GM12875 (cell line): ENCODE measurements around the gene ABCG5.

Source experiments
- H3K4me3 ChIP-seq: one replicate; pipeline ENCODE4 v1.5.1; 2011; ENCODE audit warnings: low read depth, low read length, control low read depth
- CTCF ChIP-seq: IDR thresholded peaks from 2 replicates; pipeline ENCODE4 v1.5.1; 2011; ENCODE audit warnings: low read depth, mild to moderate bottlenecking, control low read depth, inconsistent platforms, low read length, moderate library complexity, borderline replicate concordance; ENCODE audit not compliant: insufficient read depth

The ABCG5 gene

GRCh38 chr2:43852196-43852730 is 13.6 kb upstream of the ABCG5 start:
- no peak for TF ChIP-seq CTCF
- H3K4me3 ChIP-seq = no peak overlapping the region

GRCh38 chr2:43851011-43851980 is 12.7 kb upstream of the ABCG5 start:
- no peak for TF ChIP-seq CTCF
- H3K4me3 ChIP-seq = no peak overlapping the region

GRCh38 chr2:43848214-43848613 is 9.6 kb upstream of the ABCG5 start:
- no peak for TF ChIP-seq CTCF
- H3K4me3 ChIP-seq = no peak overlapping the region

DNA sequence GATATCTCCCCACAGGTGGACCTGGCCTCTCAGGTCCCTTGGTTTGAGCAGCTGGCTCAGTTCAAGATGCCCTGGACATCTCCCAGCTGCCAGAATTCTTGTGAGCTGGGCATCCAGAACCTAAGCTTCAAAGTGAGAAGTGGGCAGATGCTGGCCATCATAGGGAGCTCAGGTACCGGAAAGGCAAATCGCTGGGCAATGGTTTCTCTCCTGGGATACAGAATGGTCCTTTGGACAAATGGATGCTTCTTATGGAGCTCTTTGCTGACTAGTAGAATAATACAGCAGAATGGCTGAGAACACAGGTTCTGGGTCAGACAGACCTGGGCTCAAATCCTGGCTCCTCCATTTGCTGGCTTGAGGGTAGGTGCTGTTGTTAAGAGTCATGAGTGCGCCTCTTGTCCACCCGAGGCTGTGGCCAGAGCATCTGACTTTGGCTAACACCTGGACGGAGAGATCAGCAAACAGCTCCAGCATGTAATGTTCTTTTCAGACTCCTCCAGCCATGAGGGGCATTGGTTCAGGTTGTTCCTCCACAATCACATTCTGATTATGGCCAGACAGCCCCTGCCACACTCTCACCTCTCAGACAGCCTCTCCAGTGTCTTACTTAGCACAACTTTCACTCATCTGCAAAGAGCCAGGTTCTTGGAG is 7.6 kb upstream of the ABCG5 start:
- no peak overlapping the region for H3K4me3 ChIP-seq
- TF ChIP-seq CTCF = no peak

DNA sequence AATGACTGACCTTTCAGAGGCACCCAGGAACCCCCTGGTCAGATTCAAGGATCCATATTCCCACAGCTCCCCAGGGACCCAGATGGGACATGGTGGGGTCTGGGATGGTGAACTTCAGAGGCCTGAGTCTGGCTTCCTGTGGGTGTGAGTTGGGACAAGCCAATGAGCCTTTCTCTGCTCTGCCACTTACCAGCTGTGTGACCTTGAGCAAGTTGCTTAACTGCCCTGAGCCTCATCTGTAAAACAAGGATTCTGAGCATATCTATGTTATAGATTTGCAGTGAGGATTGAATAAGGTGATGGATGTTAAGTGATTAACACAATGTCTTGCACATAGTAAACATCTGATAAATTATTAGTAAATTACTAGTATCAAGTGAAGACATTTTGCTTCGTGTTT is 6.5 kb upstream of the ABCG5 start:
- TF ChIP-seq CTCF = no peak
- H3K4me3 ChIP-seq = no peak overlapping the region

DNA sequence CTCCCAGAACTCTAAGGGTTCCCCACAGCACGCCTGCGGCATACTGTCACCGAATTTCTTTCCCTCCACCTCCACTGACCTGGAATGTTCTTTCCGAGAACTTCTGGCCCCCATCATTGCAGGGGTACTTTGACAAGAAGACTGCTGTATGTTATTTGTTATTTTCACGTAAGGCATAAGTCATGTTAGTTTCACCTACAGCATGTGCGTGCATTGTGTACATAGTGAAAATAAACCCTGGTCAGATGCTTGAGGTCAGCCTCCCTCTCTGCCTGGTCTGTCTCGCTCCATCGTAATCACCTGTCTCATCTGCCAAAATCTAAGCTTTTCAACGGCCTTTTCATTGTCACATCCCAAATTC is 4.2 kb upstream of the ABCG5 start:
- TF ChIP-seq CTCF = no peak
- no peak overlapping the region for H3K4me3 ChIP-seq
